Upper lobe of left lung (tissue), 4 donors: Measurements from ENCODE around the gene TMEM132C.

Experiments used
- CTCF ChIP-seq, 6 experiments: fragments of 450-650 bp in 4 of 6; fragments of 200-600 bp in 2 of 6; sonication (generic) in 2 of 6; IDR thresholded peaks; one replicate each; pipeline ENCODE4 v1.5.1; 2016 to 2019; ENCODE audit warnings: antibody characterized with exemption in 6 of 6
- POLR2AphosphoS5 ChIP-seq, 2 donors: sonication (generic); formaldehyde crosslinking; IDR thresholded peaks; one replicate each; pipeline ENCODE4 v1.5.1; 2017; ENCODE audit warnings: antibody characterized with exemption in 2 of 2

GRCh38 chr12:128557231-128557630 is 290.3 kb downstream of the TMEM132C start:
- TF ChIP-seq CTCF (IDR thresholded peaks at IDR 0.05) (no peak), POLR2AphosphoS5 (IDR thresholded peaks at IDR 0.05) (no peak)
